ENCODE results near the gene SCLT1. TPM values are rescaled to one million over a fixed set of nuclear protein-coding genes. Genes with fewer than 3 reads are reported as not detected.

The SCLT1 gene
- total RNA-seq, 1 experiment from 2014 or later: 14.3 TPM

- DNase-seq (ENCODE audit: low spot score) (no peak), ATAC-seq (no peak)
- Mint-ChIP-seq H3K36me3 (peaks cover 84% of the 10 kb centered on the region), H3K4me3 (no peak overlapping the region), H3K9me3 (no peaks in the 10 kb centered on the region), H3K4me1 (peaks cover 32% of the 10 kb centered on the region), H3K27me3 (ENCODE audit: low read depth) (no peaks in the 10 kb centered on the region), H3K27ac (peak overlapping the region; percentile 55)
- CTCF ChIA-PET: no interaction called here
- POLR2A ChIA-PET: no interaction called here
- no peak for TF ChIP-seq KAT7 (CRISPR knock-in tag; IDR thresholded peaks at IDR 0.05; ENCODE audit: borderline replicate concordance)
- no peak for TF ChIP-seq FOXP1 (CRISPR knock-in tag; IDR thresholded peaks at IDR 0.05; ENCODE audit: borderline replicate concordance)
- no peak for TF ChIP-seq TP53 (CRISPR knock-in tag; IDR thresholded peaks at IDR 0.05)
- TF ChIP-seq FOXJ3 (CRISPR knock-in tag; IDR thresholded peaks at IDR 0.05; ENCODE audit: borderline replicate concordance): no peak
- TF ChIP-seq ATF6 (CRISPR knock-in tag; IDR thresholded peaks at IDR 0.05): no peak
- TF ChIP-seq ZSCAN18 (CRISPR knock-in tag; IDR thresholded peaks at IDR 0.05): no peak
- TF ChIP-seq ATF1 (CRISPR knock-in tag; IDR thresholded peaks at IDR 0.05): no peak
- TF ChIP-seq ZNF121 (CRISPR knock-in tag; IDR thresholded peaks at IDR 0.05): no peak
These were observed 223.4 kb downstream of the SCLT1 start for GRCh38 chr4:128869776-128870509.

GRCh38 chr4:128868758-128869157 is 224.6 kb downstream of the SCLT1 start:
- Mint-ChIP-seq H3K27ac (peak overlapping the region; percentile 64), H3K27me3 (ENCODE audit: low read depth) (no peaks in the 10 kb centered on the region), H3K36me3 (peaks cover 94% of the 10 kb centered on the region), H3K9me3 (no peaks in the 10 kb centered on the region), H3K4me1 (peaks cover 38% of the 10 kb centered on the region), H3K4me3 (no peak overlapping the region)
- CTCF ChIA-PET: interaction anchor here (0.9 kb wide), 1 partner anchor 315 kb away, joined by 3 read pairs; no protein-coding TSS in a partner anchor
- TF ChIP-seq ZNF232 (CRISPR knock-in tag; IDR thresholded peaks at IDR 0.05) (no peak), ZNF512 (CRISPR knock-in tag; IDR thresholded peaks at IDR 0.05; ENCODE audit: borderline replicate concordance) (no peak), CREB1 (CRISPR knock-in tag; IDR thresholded peaks at IDR 0.05) (no peak), MAX (CRISPR knock-in tag; IDR thresholded peaks at IDR 0.05) (no peak), ATF6 (CRISPR knock-in tag; IDR thresholded peaks at IDR 0.05) (no peak), PRRX2 (CRISPR knock-in tag; IDR thresholded peaks at IDR 0.05) (no peak)
- no peak for ATAC-seq
- POLR2A ChIA-PET: no interaction called here
- DNase-seq (ENCODE audit: low spot score): no peak

- Mint-ChIP-seq H3K9me3 (no peaks in the 10 kb centered on the region), H3K27ac (peak overlapping the region; percentile 63), H3K36me3 (peaks cover 97% of the 10 kb centered on the region), H3K4me1 (peaks cover 49% of the 10 kb centered on the region), H3K27me3 (ENCODE audit: low read depth) (no peaks in the 10 kb centered on the region), H3K4me3 (no peak overlapping the region)
- TF ChIP-seq GRHL2 (CRISPR knock-in tag; IDR thresholded peaks at IDR 0.05; ENCODE audit: insufficient replicate concordance, severe bottlenecking): no peak
- TF ChIP-seq PRRX2 (CRISPR knock-in tag; IDR thresholded peaks at IDR 0.05): 0 out of 2 replicates have a peak, but pooled peaks have one; percentile 42
- CTCF ChIA-PET: no interaction called here
- ATAC-seq: no peak
- DNase-seq (ENCODE audit: low spot score): no peak
- POLR2A ChIA-PET: no interaction called here
These were observed 226.6 kb downstream of the SCLT1 start for GRCh38 chr4:128866691-128867090.

Data from WTC11 (cell line).